ENCODE results near the gene MORN3.

- TF ChIP-seq CTCF (IDR thresholded peaks at IDR 0.05; ENCODE audit: low read depth, low read length) (no peak), POLR2A (IDR thresholded peaks at IDR 0.05; ENCODE audit: extremely low read depth, insufficient read length) (no peak)
These were observed 44.3 kb upstream of the MORN3 start for GRCh38 chr12:121713793-121714192.

Measured in NB4 (cell line).